Suprapubic skin (tissue), 4 donors: ENCODE results near the gene INHBB. TPM values are rescaled to one million over a fixed set of nuclear protein-coding genes. Genes with fewer than 3 reads are reported as not detected.

Experiments used
- DNase-seq, 2 donors: peaks; one replicate each; pipeline ENCODE4 v3.0.0-alpha.2; 2019; ENCODE audit warnings: low spot score in 2 of 2
- H3K27ac ChIP-seq: fragments of 200-600 bp; sonication (generic); one replicate; pipeline ENCODE4 v1.5.1; 2019
- H3K27me3 ChIP-seq: fragments of 200-600 bp; sonication (generic); one replicate; pipeline ENCODE4 v1.5.1; 2019
- H3K36me3 ChIP-seq: fragments of 200-600 bp; sonication (generic); one replicate; pipeline ENCODE4 v1.5.1; 2019
- H3K4me1 ChIP-seq: fragments of 200-600 bp; sonication (generic); one replicate; pipeline ENCODE4 v1.5.1; 2019
- H3K4me3 ChIP-seq: fragments of 200-600 bp; sonication (generic); one replicate; pipeline ENCODE4 v1.5.1; 2019; ENCODE audit warnings: mild to moderate bottlenecking
- H3K9me3 ChIP-seq: fragments of 200-600 bp; sonication (generic); one replicate; pipeline ENCODE4 v1.5.1; 2019
- CTCF ChIP-seq, 2 donors: fragments of 200-600 bp in 1 of 2; fragments of 450-650 bp in 1 of 2; sonication (generic) in 1 of 2; IDR thresholded peaks; one replicate each; pipeline ENCODE4 v1.5.1; 2016 to 2019; ENCODE audit warnings: antibody characterized with exemption in 2 of 2, mild to moderate bottlenecking in 1 of 2, moderate library complexity in 1 of 2
- EP300 ChIP-seq: sonication (generic); formaldehyde crosslinking; IDR thresholded peaks from one replicate; pipeline ENCODE4 v1.6.1; 2017; ENCODE audit warnings: antibody characterized with exemption
- POLR2A ChIP-seq, 2 donors: fragments of 450-650 bp; IDR thresholded peaks; one replicate each; pipeline ENCODE4 v1.6.1; 2017; ENCODE audit warnings: antibody characterized with exemption in 2 of 2, mild to moderate bottlenecking in 2 of 2, moderate library complexity in 2 of 2
- POLR2AphosphoS5 ChIP-seq, 3 donors: sonication (generic); formaldehyde crosslinking; IDR thresholded peaks; one replicate each; pipeline ENCODE4 v1.6.1; 2017; ENCODE audit warnings: antibody characterized with exemption in 3 of 3
- WGBS: methylation state at CpG from one replicate; pipeline ENCODE4 v1.1.5; 2018; 5-methylcytosine and 5-hydroxymethylcytosine counted together
- total RNA-seq, 4 donors: library from RNA; depleted of rRNA; stranded (reverse); fragments of >200 nt; gene quantifications; one replicate each; pipeline ENCODE4 v1.1.0, GENCODE V29; 2016

Gene INHBB
- total RNA-seq, 4 donors from 2014 or later: 12.1 to 26.1 (median 18.2) TPM

DNA sequence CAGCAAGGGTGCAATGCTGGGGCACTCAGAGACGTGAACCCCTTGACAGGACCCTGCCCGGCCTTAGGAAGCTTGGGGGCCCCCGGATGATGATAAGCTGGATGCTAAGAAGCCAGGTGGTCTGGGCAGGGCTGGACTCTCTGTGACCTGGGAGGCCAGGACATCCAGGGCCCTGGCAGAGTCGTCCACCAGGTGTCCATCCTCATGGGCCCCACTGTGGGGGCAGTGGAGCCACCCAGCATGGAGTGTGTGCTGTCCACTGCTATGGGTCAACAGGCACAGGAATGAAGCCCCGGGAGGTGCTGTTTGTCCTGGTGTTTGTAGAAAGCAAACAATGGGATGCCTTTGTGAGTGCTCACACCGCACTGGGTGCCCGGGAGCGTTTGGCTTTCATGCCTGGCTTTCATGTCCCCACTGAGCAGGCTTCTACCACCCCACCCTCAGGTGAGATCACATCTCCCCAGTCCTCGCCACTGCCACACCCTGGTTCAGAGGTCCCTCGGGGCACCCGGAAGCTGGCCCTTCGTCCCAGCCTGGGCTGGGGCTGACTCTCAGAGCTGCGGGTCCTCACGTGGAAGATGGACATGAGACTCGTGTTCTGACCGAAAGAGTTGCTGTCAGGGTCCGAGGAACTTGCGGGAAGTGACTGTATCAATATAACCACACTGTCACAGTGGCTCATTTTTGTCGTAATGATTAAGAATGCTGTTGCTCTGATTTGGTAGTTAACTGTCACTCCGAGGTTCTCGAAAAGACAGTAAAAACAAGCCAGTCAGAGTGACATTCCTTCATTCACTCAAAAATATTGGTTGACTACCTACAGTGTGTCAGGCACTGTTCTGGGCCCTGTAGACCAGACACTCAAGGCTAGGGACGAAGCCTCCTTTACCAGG lies 53.3 kb downstream of the INHBB start:
- WGBS: 72% methylated on average over 14 of the region's 22 CpGs
- Histone ChIP-seq H3K36me3 (no peaks in the 10 kb centered on the region), H3K4me1 (peaks cover 4% of the 10 kb centered on the region), H3K4me3 (no peak overlapping the region), H3K27ac (no peak overlapping the region), H3K9me3 (no peaks in the 10 kb centered on the region), H3K27me3 (peaks cover 9% of the 10 kb centered on the region)
- DNase-seq: peak; percentile 66 to 78
- TF ChIP-seq EP300: no peak
- no peak for TF ChIP-seq POLR2AphosphoS5 (IDR thresholded peaks at IDR 0.05)
- TF ChIP-seq POLR2A (IDR thresholded peaks at IDR 0.05): no peak

- no peaks in the 10 kb centered on the region for H3K9me3 ChIP-seq
- DNase-seq: peak; percentile 25 to 58
- peaks cover 4% of the 10 kb centered on the region for H3K4me1 ChIP-seq
- peaks cover 9% of the 10 kb centered on the region for H3K27me3 ChIP-seq
- H3K36me3 ChIP-seq: no peaks in the 10 kb centered on the region
- no peak overlapping the region for H3K27ac ChIP-seq
- no peak overlapping the region for H3K4me3 ChIP-seq
- TF ChIP-seq POLR2A (IDR thresholded peaks at IDR 0.05) (no peak), EP300 (no peak), CTCF (IDR thresholded peaks at IDR 0.05) (no peak), POLR2AphosphoS5 (IDR thresholded peaks at IDR 0.05) (no peak)
- WGBS: 79% methylated on average over 6 of the region's 8 CpGs
Observed at GRCh38 chr2:120399889-120400240, 53.9 kb downstream of the INHBB start.

GRCh38 chr2:120400551-120400950 lies 54.6 kb downstream of the INHBB start:
- Histone ChIP-seq H3K27ac (no peak overlapping the region), H3K4me3 (no peak overlapping the region), H3K36me3 (no peaks in the 10 kb centered on the region), H3K4me1 (peaks cover 4% of the 10 kb centered on the region), H3K9me3 (no peaks in the 10 kb centered on the region), H3K27me3 (peaks cover 9% of the 10 kb centered on the region)
- WGBS: 69% methylated on average over 10 of the region's 11 CpGs
- TF ChIP-seq POLR2AphosphoS5 (IDR thresholded peaks at IDR 0.05): no peak
- TF ChIP-seq EP300: no peak
- no peak for TF ChIP-seq CTCF (IDR thresholded peaks at IDR 0.05)
- TF ChIP-seq POLR2A (IDR thresholded peaks at IDR 0.05): no peak
- DNase-seq: peak; percentile 31 to 70

Other genes starting within 250 kb of the INHBB start
- gene TMEM185B, start 122.7 kb upstream of the INHBB start, total RNA-seq: 10 to 100 TPM; 22.8 to 40.0 (median 30.4) TPM
- 10 to 100 TPM; 21.3 to 37.0 (median 30.5) TPM for gene RALB, start 93.3 kb upstream of the INHBB start, total RNA-seq